Measurements from ENCODE around the gene PIK3C2G. TPM values are rescaled to one million over a fixed set of nuclear protein-coding genes. Genes with fewer than 3 reads are reported as not detected.
A peak's percentile ranks its signal among the peaks of the same experiment; 100 is the strongest.

Gene PIK3C2G
- total RNA-seq, 2 donors from 2014 or later: not detected

- H3K27me3 ChIP-seq (ENCODE audit: control insufficient read depth, insufficient read depth, low read length, poor library complexity, severe bottlenecking): no peaks in the 10 kb centered on the region
- H3K4me3 Mint-ChIP-seq: no peak overlapping the region
- no peak overlapping the region for H3K27ac Mint-ChIP-seq
- no peak overlapping the region for H3K9ac ChIP-seq (ENCODE audit: extremely low read depth, low read length, poor library complexity, severe bottlenecking)
- H3K36me3 ChIP-seq (ENCODE audit: control insufficient read depth, insufficient read depth, low read length): no peaks in the 10 kb centered on the region
- no peaks in the 10 kb centered on the region for H3K4me1 ChIP-seq (ENCODE audit: control insufficient read depth, insufficient read depth, low read length)
- no peaks in the 10 kb centered on the region for H3K36me3 Mint-ChIP-seq (ENCODE audit: low read depth)
- H3K27ac ChIP-seq (ENCODE audit: low read depth, low read length): no peak overlapping the region
- H3K4me1 Mint-ChIP-seq: peaks cover 8% of the 10 kb centered on the region
- TF ChIP-seq CTCF (conservative IDR thresholded peaks at IDR 0.05): no peak
- no peak overlapping the region for H3K4me3 ChIP-seq (ENCODE audit: low read length)
- no peaks in the 10 kb centered on the region for H3K9me3 ChIP-seq (ENCODE audit: control insufficient read depth, low read length)
- no peaks in the 10 kb centered on the region for H3K9me3 Mint-ChIP-seq
- DNase-seq: no peak
- no peaks in the 10 kb centered on the region for H3K27me3 Mint-ChIP-seq (ENCODE audit: insufficient read depth)
- 80 to 86% methylated on average over 1 to 2 of the region's 2 CpGs for WGBS, 2 experiments (ENCODE audit: insufficient coverage in 1 of 2, insufficient read length in 1 of 2)
Measured at GRCh38 chr12:18258929-18259328, 2.4 kb upstream of the PIK3C2G start.

DNA sequence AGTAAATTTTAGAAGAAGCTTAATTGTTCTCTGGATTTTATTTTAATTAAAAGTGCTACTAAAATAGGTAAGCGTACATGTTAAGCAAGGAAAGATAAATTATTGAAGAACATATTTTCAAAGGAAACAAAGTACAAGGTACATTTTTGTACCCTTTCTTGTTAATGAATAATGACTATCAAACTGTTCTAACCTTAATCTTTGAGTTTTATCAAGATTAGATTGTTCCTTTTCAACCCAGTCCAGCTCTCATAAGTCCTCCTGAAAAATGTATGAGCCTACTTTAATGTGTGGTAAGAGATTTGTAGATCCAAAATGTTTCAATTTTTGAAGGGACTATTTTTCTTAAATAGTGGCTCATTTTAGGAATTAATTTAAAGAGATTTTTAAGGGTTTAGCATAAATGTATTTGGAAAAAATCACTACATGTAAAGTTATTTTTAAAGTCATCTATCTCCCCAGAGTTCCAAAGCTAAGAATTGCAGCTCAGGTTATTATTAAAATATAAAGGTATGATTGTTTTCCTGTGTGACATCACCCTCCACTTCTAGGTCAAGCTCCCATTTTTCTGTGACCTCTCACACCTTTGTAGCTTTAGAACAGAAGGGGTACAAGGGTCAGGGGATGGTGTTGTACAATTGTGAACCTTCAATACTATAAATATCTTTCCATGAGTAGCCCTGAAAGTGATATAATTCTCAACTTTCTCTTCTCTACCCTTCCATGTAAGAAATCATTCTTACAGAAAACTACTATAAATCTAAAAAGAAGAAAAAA, 1.2 kb upstream of the PIK3C2G start:
- Mint-ChIP-seq H3K36me3 (ENCODE audit: low read depth) (no peaks in the 10 kb centered on the region), H3K27me3 (ENCODE audit: insufficient read depth) (no peaks in the 10 kb centered on the region), H3K4me1 (peaks cover 8% of the 10 kb centered on the region), H3K9me3 (no peaks in the 10 kb centered on the region), H3K4me3 (no peak overlapping the region), H3K27ac (no peak overlapping the region)
- Histone ChIP-seq H3K4me1 (ENCODE audit: control insufficient read depth, insufficient read depth, low read length) (no peaks in the 10 kb centered on the region), H3K36me3 (ENCODE audit: control insufficient read depth, insufficient read depth, low read length) (no peaks in the 10 kb centered on the region), H3K27me3 (ENCODE audit: control insufficient read depth, insufficient read depth, low read length, poor library complexity, severe bottlenecking) (no peaks in the 10 kb centered on the region), H3K27ac (ENCODE audit: low read depth, low read length) (no peak overlapping the region), H3K9me3 (ENCODE audit: control insufficient read depth, low read length) (no peaks in the 10 kb centered on the region), H3K4me3 (ENCODE audit: low read length) (no peak overlapping the region), H3K9ac (ENCODE audit: extremely low read depth, low read length, poor library complexity, severe bottlenecking) (no peak overlapping the region)
- TF ChIP-seq CTCF (conservative IDR thresholded peaks at IDR 0.05): no peak
- DNase-seq: no peak
- WGBS, 2 experiments (ENCODE audit: insufficient coverage in 1 of 2, insufficient read length in 1 of 2): 88% methylated on average over 1 of the region's 1 CpG; no CpG with 5 or more reads in 1 of the 2 experiments

DNA sequence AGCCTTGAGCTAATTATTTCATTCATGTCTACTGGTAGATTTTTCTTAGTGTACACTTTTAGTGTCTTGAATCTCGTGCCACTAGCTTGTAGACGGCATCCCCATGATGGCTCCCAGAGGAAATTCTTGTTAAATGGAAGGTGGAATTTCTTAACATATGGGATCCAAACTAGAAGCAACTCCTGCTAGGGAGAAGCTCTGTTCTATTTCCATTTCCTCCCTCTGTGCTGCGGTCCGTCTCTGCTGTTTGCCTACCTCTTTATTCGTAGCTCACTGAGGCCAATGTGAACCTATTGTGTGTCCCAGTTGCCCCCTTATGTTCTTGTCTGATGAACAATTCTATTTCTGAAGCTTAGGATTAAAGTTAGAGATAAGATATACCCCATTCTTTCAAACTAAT, 588 bp downstream of the PIK3C2G start:
- Histone ChIP-seq H3K9me3 (ENCODE audit: control insufficient read depth, low read length) (no peaks in the 10 kb centered on the region), H3K27ac (ENCODE audit: low read depth, low read length) (no peak overlapping the region), H3K27me3 (ENCODE audit: control insufficient read depth, insufficient read depth, low read length, poor library complexity, severe bottlenecking) (no peaks in the 10 kb centered on the region), H3K4me3 (ENCODE audit: low read length) (no peak overlapping the region), H3K9ac (ENCODE audit: extremely low read depth, low read length, poor library complexity, severe bottlenecking) (no peak overlapping the region), H3K4me1 (ENCODE audit: control insufficient read depth, insufficient read depth, low read length) (no peaks in the 10 kb centered on the region), H3K36me3 (ENCODE audit: control insufficient read depth, insufficient read depth, low read length) (no peaks in the 10 kb centered on the region)
- peaks cover 8% of the 10 kb centered on the region for H3K4me1 Mint-ChIP-seq
- H3K9me3 Mint-ChIP-seq: no peaks in the 10 kb centered on the region
- 79 to 80% methylated on average over 1 to 5 of the region's 5 CpGs for WGBS, 2 experiments (ENCODE audit: insufficient coverage in 1 of 2, insufficient read length in 1 of 2)
- peak overlapping the region; percentile 16 for H3K27ac Mint-ChIP-seq
- no peak for DNase-seq
- H3K4me3 Mint-ChIP-seq: no peak overlapping the region
- TF ChIP-seq CTCF (conservative IDR thresholded peaks at IDR 0.05): no peak
- no peaks in the 10 kb centered on the region for H3K27me3 Mint-ChIP-seq (ENCODE audit: insufficient read depth)
- no peaks in the 10 kb centered on the region for H3K36me3 Mint-ChIP-seq (ENCODE audit: low read depth)
